MCF 10A (cell line): ENCODE data around the gene ZNF362. TPM values are rescaled to one million over a fixed set of nuclear protein-coding genes. Genes with fewer than 3 reads are reported as not detected.

Experiments used
- BruUV-seq: library from RNA; stranded (reverse); fragments of 400-500 nt; replicated peaks from 2 replicates; lab custom pipeline; 2021; lab: Mats Ljungman, UMichigan
- CTCF ChIA-PET: fragments of 300-600 bp; sonication (Branson Sonifier 250); formaldehyde crosslinking; extraction: SDS; loops from one replicate; lab custom pipeline; 2021; ENCODE audit warnings: antibody characterized with exemption, inconsistent platforms; lab: Yijun Ruan, JAX
- POLR2A ChIA-PET: fragments of 300-600, 350-650 bp; sonication (Branson Sonifier 250); formaldehyde crosslinking; extraction: SDS; loops from one replicate; lab custom pipeline; 2020; ENCODE audit warnings: antibody characterized with exemption, inconsistent platforms; lab: Yijun Ruan, JAX
- DNase-seq: peaks from one replicate; pipeline ENCODE4 v3.0.0-alpha.2; 2018; ENCODE audit not compliant: unreplicated experiment
- H3K27ac Mint-ChIP-seq: one replicate; pipeline ENCODE4 v1.8.0; 2022; ENCODE audit warnings: mild to moderate bottlenecking, low read depth, mixed read lengths; ENCODE audit not compliant: unreplicated experiment
- H3K27me3 Mint-ChIP-seq: one replicate; pipeline ENCODE4 v1.8.0; 2022; ENCODE audit warnings: mixed read lengths; ENCODE audit not compliant: insufficient read depth, unreplicated experiment
- H3K36me3 Mint-ChIP-seq: one replicate; pipeline ENCODE4 v1.8.0; 2022; ENCODE audit warnings: mild to moderate bottlenecking, moderate library complexity, mixed read lengths; ENCODE audit not compliant: insufficient read depth, unreplicated experiment
- H3K4me1 Mint-ChIP-seq: one replicate; pipeline ENCODE4 v1.8.0; 2022; ENCODE audit warnings: mixed read lengths; ENCODE audit not compliant: insufficient read depth, unreplicated experiment
- H3K4me3 Mint-ChIP-seq: one replicate; pipeline ENCODE4 v1.8.0; 2022; ENCODE audit warnings: mild to moderate bottlenecking, moderate library complexity, mixed read lengths; ENCODE audit not compliant: unreplicated experiment
- H3K9me3 Mint-ChIP-seq: one replicate; pipeline ENCODE4 v1.8.0; 2022; ENCODE audit warnings: mixed read lengths; ENCODE audit not compliant: unreplicated experiment
- intact Hi-C: fragments of 100-400 bp; cut with micrococcal nuclease; formaldehyde crosslinking; loops from 2 replicates; pipeline ENCODE4 v1.14.1; 2022
- total RNA-seq: library from RNA; stranded (reverse); gene quantifications from 2 replicates; pipeline ENCODE4 v1.2.3, GENCODE V29; 2022
- TF ChIP-seq, protein P1 (sequence below): fragments of 200-600 bp; IDR thresholded peaks from one replicate; pipeline ENCODE4 v1.8.0; 2022; ENCODE audit warnings: antibody characterized with exemption, mild to moderate bottlenecking; ENCODE audit not compliant: unreplicated experiment

The ZNF362 gene
- total RNA-seq, 1 experiment from 2014 or later, result 15.8 TPM

DNA sequence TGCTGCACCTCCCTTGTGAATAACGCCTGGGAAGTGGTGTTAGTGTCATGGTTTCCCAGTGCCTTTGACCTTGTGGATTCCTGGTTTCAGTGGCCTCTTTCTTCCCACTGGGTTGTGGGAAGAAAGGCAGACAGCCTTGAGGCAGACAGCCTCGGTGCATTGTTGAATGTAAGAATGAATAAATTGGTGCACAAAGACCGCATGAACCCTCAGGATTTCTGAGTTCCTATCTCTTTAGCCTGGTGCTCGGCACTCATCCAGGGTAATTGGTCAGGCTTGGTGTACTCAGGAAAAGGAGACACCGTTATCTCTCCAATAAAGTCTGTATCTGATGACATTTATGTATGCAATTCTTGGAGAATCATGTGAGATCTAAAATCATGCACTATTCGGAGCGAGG lies 5.1 kb downstream of the ZNF362 start:
- H3K27ac Mint-ChIP-seq, result no peak overlapping the region
- POLR2A ChIA-PET, result interaction anchor here (0.7 to 1.0 kb wide), 2 partner anchors 9 to 32 kb away, joined by 3 read pairs; no protein-coding TSS in a partner anchor

DNA sequence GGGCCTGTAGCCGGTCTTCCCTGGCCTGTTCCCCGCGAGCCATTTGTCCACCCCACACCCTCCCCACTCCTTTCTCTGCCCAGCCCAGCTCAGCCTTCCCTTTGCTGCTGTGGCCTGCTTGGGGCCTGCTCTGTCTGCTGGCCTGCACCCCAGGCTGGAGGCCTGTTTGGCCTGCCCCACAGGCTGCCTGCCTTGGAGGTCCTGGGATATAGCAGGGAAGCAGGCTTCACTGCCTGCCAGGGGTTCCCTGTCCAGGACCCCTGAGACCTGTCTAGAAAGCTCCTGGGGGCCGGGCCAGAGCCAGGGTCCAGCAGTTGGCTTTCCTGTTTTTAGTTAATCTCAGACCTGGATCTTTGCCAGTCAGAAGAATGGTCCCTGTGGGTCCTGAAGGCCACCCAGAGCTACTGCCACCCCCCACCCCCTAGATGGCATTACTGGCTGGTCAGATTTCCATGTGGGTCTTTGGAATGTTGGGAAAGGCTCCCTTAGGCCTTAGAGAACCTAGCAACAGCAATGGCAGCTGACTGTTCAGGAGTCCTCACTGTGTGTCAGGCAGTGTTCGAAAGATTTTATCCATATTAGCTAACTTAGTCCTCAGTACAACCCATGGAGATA lies 7.7 kb downstream of the ZNF362 start:
- no TSS peak for BruUV-seq
- Mint-ChIP-seq H3K27me3 (no peaks in the 10 kb centered on the region), H3K4me3 (no peak overlapping the region), H3K36me3 (no peaks in the 10 kb centered on the region), H3K9me3 (no peaks in the 10 kb centered on the region), H3K27ac (no peak overlapping the region), H3K4me1 (peaks cover 20% of the 10 kb centered on the region)
- DNase-seq, result no peak
- POLR2A ChIA-PET, result no interaction called here
- CTCF ChIA-PET, result interaction anchor here (0.6 to 2.3 kb wide), 5 partner anchors 11 to 65 kb away, joined by 3 to 8 read pairs (median 3); no protein-coding TSS in a partner anchor
- intact Hi-C loops, result no loop called here
- TF ChIP-seq, protein P1, sequence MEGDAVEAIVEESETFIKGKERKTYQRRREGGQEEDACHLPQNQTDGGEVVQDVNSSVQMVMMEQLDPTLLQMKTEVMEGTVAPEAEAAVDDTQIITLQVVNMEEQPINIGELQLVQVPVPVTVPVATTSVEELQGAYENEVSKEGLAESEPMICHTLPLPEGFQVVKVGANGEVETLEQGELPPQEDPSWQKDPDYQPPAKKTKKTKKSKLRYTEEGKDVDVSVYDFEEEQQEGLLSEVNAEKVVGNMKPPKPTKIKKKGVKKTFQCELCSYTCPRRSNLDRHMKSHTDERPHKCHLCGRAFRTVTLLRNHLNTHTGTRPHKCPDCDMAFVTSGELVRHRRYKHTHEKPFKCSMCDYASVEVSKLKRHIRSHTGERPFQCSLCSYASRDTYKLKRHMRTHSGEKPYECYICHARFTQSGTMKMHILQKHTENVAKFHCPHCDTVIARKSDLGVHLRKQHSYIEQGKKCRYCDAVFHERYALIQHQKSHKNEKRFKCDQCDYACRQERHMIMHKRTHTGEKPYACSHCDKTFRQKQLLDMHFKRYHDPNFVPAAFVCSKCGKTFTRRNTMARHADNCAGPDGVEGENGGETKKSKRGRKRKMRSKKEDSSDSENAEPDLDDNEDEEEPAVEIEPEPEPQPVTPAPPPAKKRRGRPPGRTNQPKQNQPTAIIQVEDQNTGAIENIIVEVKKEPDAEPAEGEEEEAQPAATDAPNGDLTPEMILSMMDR, result no peak

More for the DNA sequence above, 5.1 kb downstream of the ZNF362 start:
- TF ChIP-seq, protein P1, result no peak
- DNase-seq, result no peak
- H3K27me3 Mint-ChIP-seq, result no peaks in the 10 kb centered on the region
- no peaks in the 10 kb centered on the region for H3K36me3 Mint-ChIP-seq
- H3K9me3 Mint-ChIP-seq, result no peaks in the 10 kb centered on the region
- CTCF ChIA-PET, result interaction anchor here (0.9 kb wide), 1 partner anchor 35 kb away, joined by 6 read pairs; no protein-coding TSS in a partner anchor
- H3K4me1 Mint-ChIP-seq, result peaks cover 19% of the 10 kb centered on the region
- no TSS peak for BruUV-seq
- intact Hi-C loops, result no loop called here
- H3K4me3 Mint-ChIP-seq, result no peak overlapping the region

DNA sequence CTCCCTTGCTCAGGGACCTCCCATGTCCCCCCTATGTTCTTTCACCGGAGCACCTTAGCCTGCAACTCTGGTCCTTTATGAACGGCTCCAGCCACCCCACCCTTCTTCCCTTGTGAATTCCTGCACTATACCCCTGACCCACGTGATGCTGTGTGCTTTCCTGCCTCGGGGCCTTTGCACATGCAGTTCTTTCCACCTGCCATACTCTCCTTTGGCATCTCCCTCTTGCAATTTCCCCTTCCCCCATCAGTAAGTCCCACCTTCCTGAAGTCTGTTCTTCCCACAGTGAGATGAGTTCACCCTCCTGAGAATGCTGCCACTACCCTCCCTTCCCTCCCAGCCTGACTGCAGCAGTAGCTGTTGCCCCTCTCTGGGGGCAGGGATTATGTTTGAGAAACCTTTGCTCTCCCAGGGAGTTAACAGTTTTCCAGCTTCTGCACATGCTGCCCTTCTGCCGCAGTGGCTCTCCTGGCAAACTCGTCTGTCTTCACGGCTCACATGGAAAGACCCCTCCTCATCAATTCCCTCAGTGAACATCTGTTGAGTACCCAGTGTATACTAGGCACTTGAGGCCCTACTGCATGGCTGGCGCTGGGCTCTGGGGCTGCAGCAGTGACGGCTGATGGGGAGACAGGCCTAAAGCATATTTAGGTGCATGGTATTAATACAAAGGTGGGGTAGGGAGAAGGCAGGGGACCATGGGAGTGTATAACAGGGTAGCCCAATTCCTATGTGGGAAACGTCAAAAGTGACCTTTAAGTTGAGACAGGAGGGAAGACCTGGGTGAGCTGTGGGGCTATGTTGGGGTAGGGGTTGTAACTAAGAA lies 9.7 kb downstream of the ZNF362 start:
- ChIA-PET CTCF (interaction anchor here (0.6 to 2.3 kb wide), 2 partner anchors 47 to 437 kb away, joined by 3 to 8 read pairs; no protein-coding TSS in a partner anchor), POLR2A (no interaction called here)
- Mint-ChIP-seq H3K27me3 (no peaks in the 10 kb centered on the region), H3K36me3 (no peaks in the 10 kb centered on the region), H3K4me3 (no peak overlapping the region), H3K27ac (no peak overlapping the region), H3K4me1 (peaks cover 7% of the 10 kb centered on the region), H3K9me3 (no peaks in the 10 kb centered on the region)
- intact Hi-C loops, result no loop called here
- TF ChIP-seq, protein P1, result no peak
- no TSS peak for BruUV-seq
- DNase-seq, result no peak

DNA sequence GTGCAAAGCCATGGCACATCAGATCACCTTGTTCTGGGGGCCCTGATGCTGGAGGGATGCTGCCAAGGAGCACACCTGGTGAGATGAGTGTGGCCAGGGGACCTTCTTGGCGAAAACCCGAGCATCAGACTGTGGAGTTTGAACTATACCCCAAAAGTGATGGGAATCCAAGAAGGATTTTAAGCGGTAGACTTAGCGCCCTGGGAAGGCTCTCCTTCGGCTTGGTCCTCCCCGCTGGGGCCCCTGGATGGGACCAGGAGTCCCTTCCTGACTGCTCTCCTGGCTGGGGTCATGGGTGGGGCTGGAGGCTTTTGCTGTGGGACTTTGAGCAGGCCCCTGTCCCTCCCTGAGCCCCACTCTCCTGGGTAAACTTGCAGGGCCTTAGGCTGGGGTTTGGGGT lies 10.5 kb downstream of the ZNF362 start:
- TF ChIP-seq, protein P1, result no peak
- Mint-ChIP-seq H3K9me3 (no peaks in the 10 kb centered on the region), H3K4me1 (peaks cover 7% of the 10 kb centered on the region), H3K4me3 (no peak overlapping the region), H3K27me3 (no peaks in the 10 kb centered on the region), H3K36me3 (no peaks in the 10 kb centered on the region), H3K27ac (peak overlapping the region; percentile 36)
- CTCF ChIA-PET, result no interaction called here
- POLR2A ChIA-PET, result no interaction called here
- no peak for DNase-seq
- no TSS peak for BruUV-seq
- intact Hi-C loops, result no loop called here
